HCT116 (cell line): ENCODE measurements around the gene SZT2. TPM values are rescaled to one million over a fixed set of nuclear protein-coding genes. Genes with fewer than 3 reads are reported as not detected.
A peak's percentile ranks its signal among the peaks of the same experiment; 100 is the strongest.
"Not testable (repeated sequence)": the region's sequence is repeated elsewhere in the genome, so short reads cannot be mapped to it uniquely, and the experiment has no call there.

Source experiments
- ATAC-seq: fragments of 200-7000 bp; cut with Tn5 transposase; 2 replicates; pipeline ENCODE4 v1.9.1; 2020; ENCODE audit warnings: mild to moderate bottlenecking, moderate library complexity
- BruUV-seq: library from RNA; stranded (reverse); fragments of 400-500 nt; replicated peaks from 2 replicates; lab custom pipeline; 2021; lab: Mats Ljungman, UMichigan
- CTCF ChIA-PET: fragments of 300-600 bp; sonication (Branson Sonifier 250); formaldehyde crosslinking; loops from one replicate; lab custom pipeline; 2021; ENCODE audit warnings: antibody characterized with exemption; lab: Charles Lee
- POLR2A ChIA-PET: fragments of 300-600, 350-600 bp; sonication (Branson Sonifier 250); formaldehyde crosslinking; loops from one replicate; lab custom pipeline; 2021; ENCODE audit warnings: antibody characterized with exemption; lab: Charles Lee
- RAD21 ChIA-PET, 2 experiments: fragments of 300-600 bp; sonication (Branson Sonifier 250); formaldehyde crosslinking; loops; one replicate each; lab custom pipeline; 2023; ENCODE audit warnings: low total read pairs in 2 of 2; ENCODE audit not compliant: uncharacterized antibody in 2 of 2, unreplicated experiment in 2 of 2, low non-redundant PET in 1 of 2; lab: Charles Lee
- DNase-seq: peaks from one replicate; pipeline ENCODE4 v3.0.0-alpha.2; 2010; ENCODE audit warnings: low read depth, low spot score
- H2AFZ ChIP-seq: fragments of 200-600 bp; shearing (Covaris generic), sonication (generic); 2 replicates; pipeline ENCODE4 v1.6.1; 2017; ENCODE audit warnings: low read depth, mixed run types, mixed read lengths, antibody characterized with exemption, low read length; ENCODE audit not compliant: poor library complexity, severe bottlenecking
- H3K27ac ChIP-seq: 2 replicates; pipeline ENCODE4 v1.5.1; 2012; ENCODE audit warnings: low read depth, low read length
- H3K27me3 ChIP-seq: fragments of 200-600 bp; sonication (generic); 2 replicates; pipeline ENCODE4 v1.6.1; 2016; ENCODE audit warnings: mixed run types, low read length, mixed read lengths; ENCODE audit not compliant: insufficient read depth
- H3K36me3 ChIP-seq, 2 experiments: fragments of 200-500 bp in 1 of 2; fragments of 200-600 bp in 1 of 2; sonication (Bioruptor generic) in 1 of 2; sonication (generic) in 1 of 2; 2 replicates each; pipeline versions ENCODE4 v1.5.1 to v1.6.1; 2014 to 2016; ENCODE audit warnings: low read length in 2 of 2, inconsistent platforms in 1 of 2, mixed read lengths in 1 of 2, mixed run types in 1 of 2; ENCODE audit not compliant: insufficient read depth in 2 of 2, control insufficient read depth in 1 of 2
- H3K4me1 ChIP-seq, 2 experiments: fragments of 200-600 bp in 1 of 2; sonication (generic) in 1 of 2; 2 replicates each; pipeline versions ENCODE4 v1.5.1 to v1.6.1; 2012 to 2017; ENCODE audit warnings: low read length in 2 of 2, inconsistent platforms in 1 of 2, mild to moderate bottlenecking in 1 of 2, mixed read lengths in 1 of 2, mixed run types in 1 of 2, moderate library complexity in 1 of 2; ENCODE audit not compliant: insufficient read depth in 2 of 2, control insufficient read depth in 1 of 2
- H3K4me2 ChIP-seq: fragments of 200-600 bp; sonication (generic); 2 replicates; pipeline ENCODE4 v1.6.1; 2017; ENCODE audit warnings: mixed run types, low read length, mixed read lengths
- H3K4me3 ChIP-seq, 2 experiments: fragments of 200-600 bp in 1 of 2; sonication (generic) in 1 of 2; replicated peaks in 1 of 2; 2 replicates each; pipeline ENCODE4 v1.5.1; 2011 to 2016; ENCODE audit warnings: low read length in 2 of 2, control low read depth in 1 of 2, low read depth in 1 of 2, mild to moderate bottlenecking in 1 of 2, mixed read lengths in 1 of 2, mixed run types in 1 of 2
- H3K79me2 ChIP-seq: fragments of 200-600 bp; sonication (generic); 2 replicates; pipeline ENCODE4 v1.6.1; 2017; ENCODE audit warnings: mild to moderate bottlenecking, mixed run types, low read length, moderate library complexity, mixed read lengths; ENCODE audit not compliant: insufficient read depth
- H3K9ac ChIP-seq: fragments of 200-600 bp; sonication (generic); 2 replicates; pipeline ENCODE4 v1.6.1; 2016; ENCODE audit warnings: low read length, mixed read lengths
- H3K9me2 ChIP-seq: fragments of 200-600 bp; sonication (generic), shearing (Covaris generic); 2 replicates; pipeline ENCODE4 v1.6.1; 2017; ENCODE audit warnings: mixed run types, mild to moderate bottlenecking, moderate library complexity; ENCODE audit not compliant: insufficient read depth
- H3K9me3 ChIP-seq, 2 experiments: fragments of 200-500 bp in 1 of 2; fragments of 200-600 bp in 1 of 2; sonication (Bioruptor generic) in 1 of 2; sonication (generic) in 1 of 2; 2 replicates each; pipeline ENCODE4 v1.6.1; 2014 to 2017; ENCODE audit warnings: low read length in 2 of 2, mixed read lengths in 2 of 2, inconsistent platforms in 1 of 2, low read depth in 1 of 2, mild to moderate bottlenecking in 1 of 2, mixed run types in 1 of 2, moderate library complexity in 1 of 2; ENCODE audit not compliant: control insufficient read depth in 1 of 2, insufficient read depth in 1 of 2
- H4K20me1 ChIP-seq: fragments of 200-600 bp; sonication (generic), shearing (Covaris generic); 2 replicates; pipeline ENCODE4 v1.6.1; 2017; ENCODE audit warnings: mixed run types, mild to moderate bottlenecking, moderate library complexity; ENCODE audit not compliant: insufficient read depth
- ELF1 ChIP-seq: IDR thresholded peaks from 2 replicates; pipeline ENCODE4 v1.6.1; 2012; ENCODE audit warnings: low read depth, borderline replicate concordance
- EZH2phosphoT487 ChIP-seq: fragments of 200-600 bp; IDR thresholded peaks from 2 replicates; pipeline ENCODE4 v1.6.1; 2018; ENCODE audit warnings: antibody characterized with exemption, borderline replicate concordance
- POLR2AphosphoS5 ChIP-seq: IDR thresholded peaks from 2 replicates; pipeline ENCODE4 v1.6.1; 2011; ENCODE audit warnings: mild to moderate bottlenecking, low read depth, low read length, moderate library complexity
- RAD21 ChIP-seq: IDR thresholded peaks from 2 replicates; pipeline ENCODE4 v1.6.1; 2012; ENCODE audit warnings: low read depth, mild to moderate bottlenecking
- intact Hi-C: fragments of 100-400 bp; cut with micrococcal nuclease; formaldehyde crosslinking; loops from 2 replicates; pipeline ENCODE4 v1.10.0; 2022
- total RNA-seq: library from RNA; stranded (reverse); gene quantifications from one replicate; pipeline ENCODE4 v1.2.1, GENCODE V29; 2021; ENCODE audit not compliant: unreplicated experiment

The SZT2 gene
- total RNA-seq, 1 experiment from 2014 or later, result 43.0 TPM

DNA sequence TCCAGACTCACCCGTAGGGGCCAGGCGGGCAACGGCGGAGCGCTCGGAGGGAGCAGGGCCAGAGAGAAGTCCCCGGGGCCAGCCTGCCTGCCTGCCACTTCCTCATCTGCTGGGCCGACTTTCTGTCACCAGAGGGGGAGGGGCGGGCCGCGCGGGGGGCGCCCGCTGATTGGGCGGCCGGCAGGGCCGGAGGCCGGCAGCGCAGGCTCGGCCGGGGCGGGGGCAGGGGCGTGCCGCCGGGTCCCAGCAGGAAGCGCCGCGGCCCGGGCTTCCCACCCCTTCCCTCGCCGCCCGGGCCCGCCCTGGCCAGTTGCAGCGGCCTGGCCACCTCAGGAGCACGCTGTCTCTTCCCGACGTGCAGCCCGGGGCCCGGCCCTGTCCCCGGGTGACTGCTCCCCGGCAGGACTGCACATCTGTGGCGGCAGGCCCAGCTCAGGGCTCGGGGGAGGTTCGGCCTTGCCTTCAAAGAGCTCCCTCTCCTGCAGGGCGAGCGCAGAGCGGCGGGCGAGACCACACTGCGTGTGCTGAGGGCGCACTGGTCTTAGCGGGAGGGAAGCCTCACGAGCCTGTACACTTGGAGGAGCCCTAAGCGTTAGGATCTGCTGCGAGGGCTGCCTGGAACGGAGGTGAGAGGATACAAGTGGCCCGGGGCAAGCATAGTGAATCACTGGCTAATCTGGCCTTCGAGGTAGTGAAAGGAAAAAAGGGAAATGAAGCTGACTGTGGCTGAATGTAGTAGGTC, 21.6 kb upstream of the SZT2 start, which contains the start of gene ELOVL1 (continued):
- TF ChIP-seq EZH2phosphoT487, result no peak

DNA sequence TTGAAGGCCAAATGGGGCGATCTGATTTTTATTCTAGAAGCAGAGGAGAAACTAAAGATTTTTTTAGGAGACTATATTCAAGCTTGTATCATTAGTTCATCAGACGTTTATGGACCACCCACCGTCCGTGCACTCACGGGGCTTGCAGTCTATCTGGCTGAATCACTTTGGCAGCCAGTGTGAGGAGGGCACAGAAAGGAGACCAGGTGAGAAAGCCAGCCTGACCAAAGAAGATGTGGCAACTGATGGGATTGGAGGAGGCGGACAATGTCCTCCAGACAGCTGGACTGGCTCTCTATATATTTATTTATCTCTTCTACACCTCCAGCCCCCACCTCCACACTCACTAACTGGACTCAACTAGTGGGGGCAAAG, 21.1 kb upstream of the SZT2 start:
- DNase-seq (no peak), ATAC-seq (no peak)
- TF ChIP-seq RAD21 (no peak), ELF1 (no peak), POLR2AphosphoS5 (peak; percentile 24; the same call in 1 of the 2 replicates)
- Histone ChIP-seq H3K9me3 (no peaks in the 10 kb centered on the region), H3K27ac (peak overlapping the region; percentile 98), H4K20me1 (no peaks in the 10 kb centered on the region), H3K9me2 (no peaks in the 10 kb centered on the region), H3K27me3 (no peaks in the 10 kb centered on the region), H3K9ac (peak overlapping the region; percentile 98), H2AFZ (no peak overlapping the region), H3K4me1 (peaks cover 31 to 83% of the 10 kb centered on the region in 2 experiments), H3K4me3 (peak overlapping the region; percentile 75 to 98), H3K4me2 (peak overlapping the region; percentile 94), H3K36me3 (peaks cover 5 to 7% of the 10 kb centered on the region in 2 experiments; a peak in 2 of 4 replicates), H3K79me2 (peaks cover 50% of the 10 kb centered on the region)
- POLR2A ChIA-PET, result interaction anchor here (0.6 to 2.5 kb wide), 5 partner anchors 8 to 283 kb away, joined by 4 to 26 read pairs (median 7); partner anchors contain the start of gene CDC20
- CTCF ChIA-PET, result no interaction called here
- TSS peak; percentile 84 for BruUV-seq
- RAD21 ChIA-PET, result interaction anchor here in 1 of 2 experiments (0.6 kb wide), 1 partner anchor 24 kb away, joined by 3 read pairs; no protein-coding TSS in a partner anchor
- intact Hi-C loops, result no loop called here

DNA sequence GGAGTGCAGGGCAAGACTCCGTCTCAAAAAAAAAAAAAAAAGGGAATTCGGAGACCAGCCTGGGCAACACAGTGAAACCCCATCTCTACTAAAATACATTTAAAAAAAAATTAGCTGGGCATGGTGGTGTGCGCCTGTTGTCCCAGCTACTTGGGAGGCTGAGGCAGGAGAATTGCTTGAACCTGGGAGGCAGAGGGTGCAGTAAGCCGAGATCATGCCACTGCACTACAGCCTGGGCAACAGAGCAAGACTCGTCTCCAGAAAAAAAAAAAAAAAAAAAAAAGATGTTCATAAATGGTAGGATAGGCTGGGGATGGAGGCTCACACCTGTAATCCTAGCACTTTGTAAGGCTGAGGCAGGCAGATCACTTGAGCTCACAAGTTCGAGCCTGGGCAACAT, 19.9 kb upstream of the SZT2 start:
- intact Hi-C loops, H3K9me2 ChIP-seq, POLR2A ChIA-PET, H3K9ac ChIP-seq, H3K4me3 ChIP-seq, H2AFZ ChIP-seq, H3K27ac ChIP-seq, H3K36me3 ChIP-seq, H3K9me3 ChIP-seq, DNase-seq, BruUV-seq, ATAC-seq, H3K27me3 ChIP-seq, CTCF ChIA-PET, H4K20me1 ChIP-seq: not testable (repeated sequence)
- RAD21 ChIA-PET, result interaction anchor here in 1 of 2 experiments (0.7 kb wide), 1 partner anchor 284 kb away, joined by 3 read pairs; no protein-coding TSS in a partner anchor
- H3K4me1 ChIP-seq, result peaks cover 41 to 85% of the 10 kb centered on the region in 2 experiments
- H3K79me2 ChIP-seq, result peaks cover 48% of the 10 kb centered on the region
- H3K4me2 ChIP-seq, result peak overlapping the region; percentile 15; the same call in 1 of the 2 replicates
